GM04504 (cell line): ENCODE data around the gene OASL.
A peak's percentile ranks its signal among the peaks of the same experiment; 100 is the strongest.

Experiments used
- DNase-seq: peaks from one replicate; pipeline ENCODE4 v3.0.0-alpha.2; 2012; ENCODE audit warnings: low read depth

Gene OASL

GRCh38 chr12:120988658-120989057 is 50.4 kb downstream of the OASL start:
- no peak for DNase-seq

- no peak for DNase-seq
These were observed 50.8 kb downstream of the OASL start for GRCh38 chr12:120988234-120988633.

- DNase-seq = no peak
These were observed 54.6 kb downstream of the OASL start for GRCh38 chr12:120984351-120984898.

- DNase-seq = no peak
These were observed 55.3 kb downstream of the OASL start for GRCh38 chr12:120983759-120984158.

GRCh38 chr12:120982659-120983058 is 56.4 kb downstream of the OASL start:
- DNase-seq = no peak

- no peak for DNase-seq
These were observed 57.6 kb downstream of the OASL start for GRCh38 chr12:120981407-120981941.

GRCh38 chr12:120980800-120981368 is 58.2 kb downstream of the OASL start:
- DNase-seq = no peak

GRCh38 chr12:120979862-120980696 is 59.0 kb downstream of the OASL start:
- no peak for DNase-seq

- DNase-seq = no peak
These were observed 59.7 kb downstream of the OASL start for GRCh38 chr12:120979220-120979861.

- DNase-seq = no peak
These were observed 60.5 kb downstream of the OASL start, which contains the start of gene HNF1A for GRCh38 chr12:120978296-120979219. Gene HNF1A (plus strand): TSS chr12:120978543. CDS start chr12:120978769, 226 bp downstream.

- no peak for DNase-seq
These were observed 61.3 kb downstream of the OASL start for GRCh38 chr12:120977531-120978295.

GRCh38 chr12:120972870-120973543 is 66.0 kb downstream of the OASL start:
- no peak for DNase-seq

GRCh38 chr12:120971299-120972180 is 67.5 kb downstream of the OASL start:
- DNase-seq = peak; percentile 27

GRCh38 chr12:120970310-120970709 is 68.7 kb downstream of the OASL start:
- no peak for DNase-seq
